Peyer's patch (tissue), 4 donors: ENCODE results near the gene SIPA1L3. TPM values are rescaled to one million over a fixed set of nuclear protein-coding genes. Genes with fewer than 3 reads are reported as not detected.

ENCODE experiments used
- DNase-seq, 3 donors: peaks; one replicate each; pipeline ENCODE4 v3.0.0-alpha.2; 2017 to 2019
- H3K27ac ChIP-seq, 4 donors: fragments of 200-600 bp; sonication (generic); one replicate each; pipeline ENCODE4 v1.5.1; 2016 to 2019
- H3K27me3 ChIP-seq, 2 donors: fragments of 200-600 bp; sonication (generic); one replicate each; pipeline ENCODE4 v1.5.1; 2019
- H3K36me3 ChIP-seq, 3 donors: fragments of 200-600 bp; sonication (generic); one replicate each; pipeline ENCODE4 v1.5.1; 2016 to 2019
- H3K4me1 ChIP-seq, 4 donors: fragments of 200-600 bp; sonication (generic); one replicate each; pipeline ENCODE4 v1.5.1; 2016 to 2019
- H3K4me3 ChIP-seq, 4 donors: fragments of 200-600 bp; sonication (generic); 1 replicate in 3 of 4; 2 replicates in 1 of 4; pipeline ENCODE4 v1.5.1; 2016 to 2019; ENCODE audit warnings: mild to moderate bottlenecking in 1 of 4
- H3K9me3 ChIP-seq, 4 donors: fragments of 200-600 bp; sonication (generic); one replicate each; pipeline ENCODE4 v1.5.1; 2016 to 2019; ENCODE audit warnings: mild to moderate bottlenecking in 1 of 4
- POLR2A ChIP-seq, 2 donors: fragments of 450-650 bp; IDR thresholded peaks; one replicate each; pipeline ENCODE4 v1.5.1; 2017; ENCODE audit warnings: antibody characterized with exemption in 2 of 2, mild to moderate bottlenecking in 2 of 2, moderate library complexity in 2 of 2
- total RNA-seq, 4 donors: library from RNA; depleted of rRNA; stranded (reverse); fragments of >200 nt; gene quantifications; one replicate each; pipeline ENCODE4 v1.1.0, GENCODE V29; 2016
- TF ChIP-seq, protein P1 (sequence below), 6 experiments: fragments of 450-650 bp in 4 of 6; fragments of 200-600 bp in 2 of 6; sonication (generic) in 1 of 6; IDR thresholded peaks; one replicate each; pipeline ENCODE4 v1.5.1; 2017 to 2019; ENCODE audit warnings: antibody characterized with exemption in 6 of 6, mild to moderate bottlenecking in 3 of 6, moderate library complexity in 1 of 6

The SIPA1L3 gene
- total RNA-seq, 4 donors from 2014 or later: 63.5 to 304 (median 264) TPM

DNA sequence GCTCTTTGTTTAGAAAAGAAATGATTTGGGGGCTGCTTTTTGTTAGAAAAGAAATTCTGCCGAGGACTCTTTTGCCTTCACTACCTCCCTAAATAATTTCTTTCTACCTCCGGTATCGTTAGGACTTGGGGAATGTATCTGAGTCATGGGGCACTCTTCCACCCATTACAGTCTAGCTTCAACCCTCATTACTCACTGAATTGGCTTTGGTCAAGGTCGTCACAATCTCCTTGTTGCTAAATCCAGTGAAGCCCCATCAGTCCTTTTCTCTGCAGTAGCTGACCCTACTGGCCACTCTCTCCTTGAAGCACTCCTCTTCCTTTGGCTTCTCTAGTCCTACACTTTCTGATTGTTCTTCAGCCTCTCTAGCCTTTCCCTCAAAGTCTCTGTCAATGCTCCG lies 34.6 kb upstream of the SIPA1L3 start:
- Histone ChIP-seq H3K4me3 (no peak overlapping the region), H3K36me3 (no peaks in the 10 kb centered on the region), H3K27ac (no peak overlapping the region), H3K4me1 (no peaks in the 10 kb centered on the region), H3K9me3 (no peaks in the 10 kb centered on the region), H3K27me3 (no peaks in the 10 kb centered on the region)
- no peak for TF ChIP-seq POLR2A (IDR thresholded peaks at IDR 0.05)
- TF ChIP-seq, protein P1, sequence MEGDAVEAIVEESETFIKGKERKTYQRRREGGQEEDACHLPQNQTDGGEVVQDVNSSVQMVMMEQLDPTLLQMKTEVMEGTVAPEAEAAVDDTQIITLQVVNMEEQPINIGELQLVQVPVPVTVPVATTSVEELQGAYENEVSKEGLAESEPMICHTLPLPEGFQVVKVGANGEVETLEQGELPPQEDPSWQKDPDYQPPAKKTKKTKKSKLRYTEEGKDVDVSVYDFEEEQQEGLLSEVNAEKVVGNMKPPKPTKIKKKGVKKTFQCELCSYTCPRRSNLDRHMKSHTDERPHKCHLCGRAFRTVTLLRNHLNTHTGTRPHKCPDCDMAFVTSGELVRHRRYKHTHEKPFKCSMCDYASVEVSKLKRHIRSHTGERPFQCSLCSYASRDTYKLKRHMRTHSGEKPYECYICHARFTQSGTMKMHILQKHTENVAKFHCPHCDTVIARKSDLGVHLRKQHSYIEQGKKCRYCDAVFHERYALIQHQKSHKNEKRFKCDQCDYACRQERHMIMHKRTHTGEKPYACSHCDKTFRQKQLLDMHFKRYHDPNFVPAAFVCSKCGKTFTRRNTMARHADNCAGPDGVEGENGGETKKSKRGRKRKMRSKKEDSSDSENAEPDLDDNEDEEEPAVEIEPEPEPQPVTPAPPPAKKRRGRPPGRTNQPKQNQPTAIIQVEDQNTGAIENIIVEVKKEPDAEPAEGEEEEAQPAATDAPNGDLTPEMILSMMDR (IDR thresholded peaks at IDR 0.05): no peak
- DNase-seq: no peak

DNA sequence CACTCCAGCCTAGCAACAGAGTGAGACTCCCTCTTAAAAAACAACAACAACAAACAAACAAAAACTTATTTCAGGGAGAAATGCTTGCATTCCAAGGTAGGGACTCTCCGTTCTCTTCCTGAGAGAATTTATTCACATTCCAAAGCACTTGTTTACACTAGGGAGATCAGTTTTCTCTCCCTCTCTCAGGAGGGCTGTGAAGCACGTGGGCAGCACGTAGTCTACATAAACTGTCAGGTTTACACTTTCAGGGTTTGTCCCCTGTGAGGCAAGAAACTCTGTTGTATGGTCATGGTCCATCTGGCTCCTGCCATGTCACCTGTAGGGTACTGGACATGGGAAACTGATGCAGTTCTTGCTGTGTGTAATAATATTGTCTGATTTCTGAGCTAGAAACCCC lies 32.2 kb upstream of the SIPA1L3 start:
- H3K9me3 ChIP-seq: no peaks in the 10 kb centered on the region
- H3K27ac ChIP-seq: no peak overlapping the region
- no peaks in the 10 kb centered on the region for H3K4me1 ChIP-seq
- DNase-seq: no peak
- no peaks in the 10 kb centered on the region for H3K27me3 ChIP-seq
- H3K36me3 ChIP-seq: no peaks in the 10 kb centered on the region
- TF ChIP-seq POLR2A (IDR thresholded peaks at IDR 0.05): no peak
- TF ChIP-seq, protein P1 (IDR thresholded peaks at IDR 0.05): no peak
- no peak overlapping the region for H3K4me3 ChIP-seq

DNA sequence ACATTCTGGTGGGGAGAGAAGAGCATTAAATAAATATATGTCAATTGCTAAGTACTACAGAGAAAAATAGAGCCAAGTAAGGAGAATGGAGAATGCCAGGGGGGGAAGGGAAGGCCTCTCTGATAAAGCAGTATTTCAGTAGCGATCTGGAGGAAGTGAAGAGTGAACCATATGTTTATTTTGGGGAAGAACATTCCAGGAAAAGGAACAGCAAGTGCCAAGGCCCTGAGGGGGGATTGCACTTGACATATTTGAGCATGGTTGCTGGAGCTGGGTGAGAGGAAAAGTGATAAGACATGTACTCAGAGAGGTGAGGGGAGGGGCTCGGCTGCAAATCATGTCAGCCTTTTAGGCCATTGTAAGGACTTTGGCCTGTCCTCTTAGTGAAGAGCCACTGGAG lies 31.0 kb upstream of the SIPA1L3 start:
- H3K36me3 ChIP-seq: no peaks in the 10 kb centered on the region

DNA sequence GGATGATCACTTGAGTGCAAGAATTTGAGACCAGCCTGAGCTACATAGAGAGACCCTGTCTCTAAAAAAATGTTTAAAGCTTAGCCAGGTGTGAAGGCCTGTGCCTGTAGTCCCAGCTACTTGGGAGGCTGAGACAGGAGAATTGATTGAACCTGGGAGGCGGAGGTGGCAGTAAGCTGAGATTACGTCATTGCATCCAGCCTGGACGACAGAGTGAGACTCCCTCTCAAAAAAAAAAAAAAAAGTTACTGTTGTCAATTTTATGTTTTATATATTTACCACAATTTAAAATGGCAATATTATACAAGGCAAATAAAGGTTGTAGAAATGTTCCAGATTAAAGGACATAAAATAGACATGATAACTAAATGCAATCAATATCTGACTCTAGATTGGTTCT lies 29.9 kb upstream of the SIPA1L3 start:
- no peaks in the 10 kb centered on the region for H3K27me3 ChIP-seq
- no peaks in the 10 kb centered on the region for H3K9me3 ChIP-seq
- H3K27ac ChIP-seq: no peak overlapping the region
- H3K4me1 ChIP-seq: no peaks in the 10 kb centered on the region
- no peaks in the 10 kb centered on the region for H3K36me3 ChIP-seq
- no peak for DNase-seq
- no peak overlapping the region for H3K4me3 ChIP-seq
- TF ChIP-seq, protein P1 (IDR thresholded peaks at IDR 0.05): no peak
- no peak for TF ChIP-seq POLR2A (IDR thresholded peaks at IDR 0.05)

More for the DNA sequence above, 31.0 kb upstream of the SIPA1L3 start:
- Histone ChIP-seq H3K27ac (no peak overlapping the region), H3K9me3 (no peaks in the 10 kb centered on the region), H3K4me3 (no peak overlapping the region), H3K27me3 (no peaks in the 10 kb centered on the region), H3K4me1 (no peaks in the 10 kb centered on the region)
- TF ChIP-seq, protein P1 (IDR thresholded peaks at IDR 0.05): no peak
- TF ChIP-seq POLR2A (IDR thresholded peaks at IDR 0.05): no peak
- DNase-seq: no peak

DNA sequence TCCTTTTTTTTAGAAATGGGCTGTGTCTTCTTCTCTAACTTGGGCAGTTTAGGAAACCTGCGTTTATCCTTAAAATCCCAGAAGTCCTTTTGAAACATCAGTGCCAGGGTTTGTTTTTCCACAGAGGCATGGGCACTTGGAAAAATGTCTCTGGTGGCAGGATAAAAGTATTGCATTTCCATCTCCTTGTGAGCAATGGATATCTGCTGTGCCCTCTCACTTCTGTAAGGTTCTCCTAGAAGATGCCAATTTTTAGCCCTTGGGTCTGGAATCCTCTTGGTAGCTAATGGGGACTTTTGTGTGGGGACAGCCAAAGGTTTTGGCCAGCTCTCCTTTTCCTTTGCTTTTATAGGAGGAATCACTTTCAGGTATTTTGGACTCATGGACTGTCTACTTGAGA lies 21.6 kb upstream of the SIPA1L3 start:
- no peaks in the 10 kb centered on the region for H3K36me3 ChIP-seq
- no peak overlapping the region for H3K4me3 ChIP-seq
- H3K27ac ChIP-seq: no peak overlapping the region
- no peaks in the 10 kb centered on the region for H3K27me3 ChIP-seq
- peaks cover 0 to 12% (median 0%) of the 10 kb centered on the region in 4 donors for H3K9me3 ChIP-seq
- DNase-seq: no peak
- H3K4me1 ChIP-seq: no peaks in the 10 kb centered on the region
- TF ChIP-seq POLR2A (IDR thresholded peaks at IDR 0.05): no peak

DNA sequence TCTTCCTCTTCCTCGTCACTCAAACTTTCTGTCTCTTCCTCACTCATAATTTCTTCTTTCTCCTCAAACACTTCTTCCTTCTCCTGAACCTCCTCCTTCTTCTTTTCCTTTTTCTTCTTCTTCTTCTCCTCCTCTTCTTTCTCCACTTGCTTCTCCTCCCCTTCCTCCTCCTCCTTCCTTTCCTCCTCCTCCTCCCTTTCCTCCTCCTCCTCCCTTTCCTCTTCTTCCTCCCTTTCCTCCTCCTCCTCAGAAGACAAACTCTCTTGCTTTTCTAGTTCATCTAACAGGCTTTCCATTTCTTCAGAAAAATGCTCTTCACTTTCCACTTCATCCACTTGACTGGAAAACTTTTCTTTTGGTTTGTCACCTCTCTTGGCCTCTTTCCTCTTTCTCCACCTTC lies 20.4 kb upstream of the SIPA1L3 start:
- Histone ChIP-seq H3K36me3 (no peaks in the 10 kb centered on the region), H3K27ac (no peak overlapping the region), H3K27me3 (no peaks in the 10 kb centered on the region), H3K4me1 (no peaks in the 10 kb centered on the region), H3K9me3 (peaks cover 0 to 12% (median 0%) of the 10 kb centered on the region in 4 donors), H3K4me3 (no peak overlapping the region)
- TF ChIP-seq POLR2A (IDR thresholded peaks at IDR 0.05): no peak
- TF ChIP-seq, protein P1 (IDR thresholded peaks at IDR 0.05): no peak
- DNase-seq: no peak
